Measurements from ENCODE around the gene C9orf57.
"Not testable (repeated sequence)": the region's sequence is repeated elsewhere in the genome, so short reads cannot be mapped to it uniquely, and the experiment has no call there.

Gene C9orf57

GRCh38 chr9:72060513-72060912 lies at the start of gene C9orf57:
TSS of gene C9orf57 (minus strand) at chr9:72060613. CDS start at chr9:72059331, 1,282 bp downstream.
- TF ChIP-seq GATA1 (IDR thresholded peaks at IDR 0.05; ENCODE audit: low read depth, low read length) (no peak), POLR2A (IDR thresholded peaks at IDR 0.05; ENCODE audit: low read length) (no peak)
- no peak for DNase-seq

GRCh38 chr9:72102520-72102919 lies 42.1 kb upstream of the C9orf57 start:
- TF ChIP-seq GATA1 (IDR thresholded peaks at IDR 0.05; ENCODE audit: low read depth, low read length) (no peak), POLR2A (IDR thresholded peaks at IDR 0.05; ENCODE audit: low read length) (no peak)

GRCh38 chr9:72095520-72095919 lies 35.1 kb upstream of the C9orf57 start:
- not testable (repeated sequence) for DNase-seq

More at GRCh38 chr9:72102520-72102919, 42.1 kb upstream of the C9orf57 start:
- no peak for DNase-seq

- no peak for DNase-seq
- TF ChIP-seq GATA1 (IDR thresholded peaks at IDR 0.05; ENCODE audit: low read depth, low read length) (no peak), POLR2A (IDR thresholded peaks at IDR 0.05; ENCODE audit: low read length) (no peak)
These were observed 32.4 kb upstream of the C9orf57 start for GRCh38 chr9:72092820-72093219.

GRCh38 chr9:72089451-72090130 lies 29.2 kb upstream of the C9orf57 start:
- no peak for TF ChIP-seq POLR2A (IDR thresholded peaks at IDR 0.05; ENCODE audit: low read length)
- no peak for TF ChIP-seq GATA1 (IDR thresholded peaks at IDR 0.05; ENCODE audit: low read depth, low read length)
- DNase-seq = no peak

- TF ChIP-seq GATA1 (IDR thresholded peaks at IDR 0.05; ENCODE audit: low read depth, low read length) (no peak), POLR2A (IDR thresholded peaks at IDR 0.05; ENCODE audit: low read length) (no peak)
- no peak for DNase-seq
These were observed 22.1 kb upstream of the C9orf57 start for GRCh38 chr9:72082536-72082935.

- not testable (repeated sequence) for DNase-seq
These were observed 14.3 kb upstream of the C9orf57 start for GRCh38 chr9:72074666-72075065.

GRCh38 chr9:72065076-72065475 lies 4.7 kb upstream of the C9orf57 start:
- TF ChIP-seq GATA1 (IDR thresholded peaks at IDR 0.05; ENCODE audit: low read depth, low read length) (no peak), POLR2A (IDR thresholded peaks at IDR 0.05; ENCODE audit: low read length) (no peak)
- no peak for DNase-seq

- TF ChIP-seq POLR2A (IDR thresholded peaks at IDR 0.05; ENCODE audit: low read length) = no peak
- no peak for TF ChIP-seq GATA1 (IDR thresholded peaks at IDR 0.05; ENCODE audit: low read depth, low read length)
These were observed 8.3 kb downstream of the C9orf57 start for GRCh38 chr9:72052122-72052521.

GRCh38 chr9:72048850-72049249 lies 11.6 kb downstream of the C9orf57 start:
- no peak for DNase-seq
- TF ChIP-seq GATA1 (IDR thresholded peaks at IDR 0.05; ENCODE audit: low read depth, low read length) (no peak), POLR2A (IDR thresholded peaks at IDR 0.05; ENCODE audit: low read length) (no peak)

More at GRCh38 chr9:72052122-72052521, 8.3 kb downstream of the C9orf57 start:
- DNase-seq = no peak

- TF ChIP-seq POLR2A (IDR thresholded peaks at IDR 0.05; ENCODE audit: low read length) (no peak), GATA1 (IDR thresholded peaks at IDR 0.05; ENCODE audit: low read depth, low read length) (no peak)
- no peak for DNase-seq
These were observed 13.6 kb downstream of the C9orf57 start for GRCh38 chr9:72046630-72047456.

GRCh38 chr9:72044095-72044494 lies 16.3 kb downstream of the C9orf57 start:
- TF ChIP-seq GATA1 (IDR thresholded peaks at IDR 0.05; ENCODE audit: low read depth, low read length) (no peak), POLR2A (IDR thresholded peaks at IDR 0.05; ENCODE audit: low read length) (no peak)
- no peak for DNase-seq

GRCh38 chr9:72043576-72043975 lies 16.8 kb downstream of the C9orf57 start:
- no peak for DNase-seq
- TF ChIP-seq POLR2A (IDR thresholded peaks at IDR 0.05; ENCODE audit: low read length) = no peak
- TF ChIP-seq GATA1 (IDR thresholded peaks at IDR 0.05; ENCODE audit: low read depth, low read length) = no peak

- DNase-seq = no peak
- TF ChIP-seq POLR2A (IDR thresholded peaks at IDR 0.05; ENCODE audit: low read length) = no peak
- no peak for TF ChIP-seq GATA1 (IDR thresholded peaks at IDR 0.05; ENCODE audit: low read depth, low read length)
These were observed 17.5 kb downstream of the C9orf57 start for GRCh38 chr9:72042928-72043327.

GRCh38 chr9:72041775-72042194 lies 18.6 kb downstream of the C9orf57 start:
- DNase-seq = no peak

More at GRCh38 chr9:72041775-72042194, 18.6 kb downstream of the C9orf57 start:
- TF ChIP-seq GATA1 (IDR thresholded peaks at IDR 0.05; ENCODE audit: low read depth, low read length) (no peak), POLR2A (IDR thresholded peaks at IDR 0.05; ENCODE audit: low read length) (no peak)

Measured in erythroblast (primary cell).